ENCODE results near the gene KCNJ5.

KCNJ5 gene

GRCh38 chr11:128860571-128861361, 30.4 kb upstream of the KCNJ5 start:
- Histone ChIP-seq H3K9me2 (replicated peaks; ENCODE audit: control insufficient read depth, low read length) (no peaks in the 10 kb centered on the region), H3K4me1 (ENCODE audit: control insufficient read depth, low read length) (peaks cover 16% of the 10 kb centered on the region), H3K27ac (ENCODE audit: low read depth, low read length) (no peak overlapping the region), H3K9me3 (ENCODE audit: control insufficient read depth, insufficient read depth, low read length) (no peaks in the 10 kb centered on the region), H3K27me3 (ENCODE audit: control insufficient read depth, low read length) (0 out of 2 replicates have a peak, but pooled peaks cover 5% of the 10 kb centered on the region), H3K36me3 (ENCODE audit: control insufficient read depth, low read length) (no peaks in the 10 kb centered on the region), H3K4me3 (ENCODE audit: low read length) (no peak overlapping the region), H3F3A (ENCODE audit: control insufficient read depth, insufficient read depth) (no peaks in the 10 kb centered on the region), H3K79me2 (ENCODE audit: control insufficient read depth, low read length) (no peaks in the 10 kb centered on the region), H4K20me1 (ENCODE audit: control insufficient read depth, insufficient read depth, low read depth, low read length) (no peaks in the 10 kb centered on the region), H3K4me2 (ENCODE audit: low read length) (no peak overlapping the region)
- TF ChIP-seq CTCF (IDR thresholded peaks at IDR 0.05; ENCODE audit: low read depth, low read length, poor library complexity, severe bottlenecking) (no peak), EZH2phosphoT487 (IDR thresholded peaks at IDR 0.05; ENCODE audit: borderline replicate concordance, low read length) (no peak)

GRCh38 chr11:128862406-128862805, 28.8 kb upstream of the KCNJ5 start:
- H3K4me1 ChIP-seq (ENCODE audit: control insufficient read depth, low read length): peaks cover 16% of the 10 kb centered on the region
- TF ChIP-seq EZH2phosphoT487 (IDR thresholded peaks at IDR 0.05; ENCODE audit: borderline replicate concordance, low read length) (no peak), CTCF (IDR thresholded peaks at IDR 0.05; ENCODE audit: low read depth, low read length, poor library complexity, severe bottlenecking) (no peak)
- H3K4me2 ChIP-seq (ENCODE audit: low read length): no peak overlapping the region
- no peak overlapping the region for H3K27ac ChIP-seq (ENCODE audit: low read depth, low read length)
- H3K36me3 ChIP-seq (ENCODE audit: control insufficient read depth, low read length): no peaks in the 10 kb centered on the region
- no peaks in the 10 kb centered on the region for H3K9me2 ChIP-seq (replicated peaks; ENCODE audit: control insufficient read depth, low read length)
- H3K79me2 ChIP-seq (ENCODE audit: control insufficient read depth, low read length): no peaks in the 10 kb centered on the region
- no peaks in the 10 kb centered on the region for H3K9me3 ChIP-seq (ENCODE audit: control insufficient read depth, insufficient read depth, low read length)
- no peak overlapping the region for H3K4me3 ChIP-seq (ENCODE audit: low read length)
- H3K27me3 ChIP-seq (ENCODE audit: control insufficient read depth, low read length): 0 out of 2 replicates have a peak, but pooled peaks cover 5% of the 10 kb centered on the region
- no peaks in the 10 kb centered on the region for H3F3A ChIP-seq (ENCODE audit: control insufficient read depth, insufficient read depth)
- H4K20me1 ChIP-seq (ENCODE audit: control insufficient read depth, insufficient read depth, low read depth, low read length): no peaks in the 10 kb centered on the region

DNA sequence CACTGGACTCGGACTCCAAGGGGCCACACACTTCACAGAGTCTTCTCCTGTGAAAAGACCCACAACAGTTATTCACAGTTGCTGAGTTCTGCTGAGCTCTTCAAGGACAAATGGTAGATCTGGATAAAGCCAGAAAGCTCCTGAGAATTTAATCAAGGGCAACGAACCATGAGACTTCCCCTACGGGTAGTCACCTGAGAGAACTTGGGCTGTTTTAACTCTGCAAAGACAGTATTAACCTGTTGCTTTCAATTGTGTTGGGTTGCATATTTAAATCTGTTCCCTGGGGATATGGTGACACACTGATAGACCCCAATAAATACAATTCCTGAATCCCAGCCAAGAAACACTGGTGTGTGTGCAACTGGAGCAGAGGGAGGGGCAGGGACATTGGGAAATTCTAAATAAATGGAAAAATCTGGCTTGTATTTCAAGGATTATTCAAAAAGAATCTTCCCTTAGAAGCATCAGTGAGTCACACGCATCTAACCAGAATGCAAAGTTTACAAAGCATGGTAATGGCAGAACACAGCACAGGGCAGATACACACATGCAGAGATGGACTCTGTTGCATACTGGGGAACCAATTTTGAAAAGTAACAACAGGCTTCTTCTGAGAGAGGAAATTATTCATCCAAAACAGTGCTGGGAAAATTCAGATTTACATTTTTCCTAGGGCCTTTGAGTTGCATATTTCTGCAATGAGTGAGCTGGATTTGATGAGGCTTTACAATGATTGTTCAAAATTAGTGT, 28.1 kb upstream of the KCNJ5 start:
- H3K27me3 ChIP-seq (ENCODE audit: control insufficient read depth, low read length): 0 out of 2 replicates have a peak, but pooled peaks cover 5% of the 10 kb centered on the region
- H3K9me3 ChIP-seq (ENCODE audit: control insufficient read depth, insufficient read depth, low read length): no peaks in the 10 kb centered on the region
- H3K4me2 ChIP-seq (ENCODE audit: low read length): no peak overlapping the region
- H3K4me1 ChIP-seq (ENCODE audit: control insufficient read depth, low read length): peaks cover 16% of the 10 kb centered on the region
- H3K79me2 ChIP-seq (ENCODE audit: control insufficient read depth, low read length): no peaks in the 10 kb centered on the region
- no peak overlapping the region for H3K27ac ChIP-seq (ENCODE audit: low read depth, low read length)
- H4K20me1 ChIP-seq (ENCODE audit: control insufficient read depth, insufficient read depth, low read depth, low read length): no peaks in the 10 kb centered on the region
- no peaks in the 10 kb centered on the region for H3F3A ChIP-seq (ENCODE audit: control insufficient read depth, insufficient read depth)
- TF ChIP-seq CTCF (IDR thresholded peaks at IDR 0.05; ENCODE audit: low read depth, low read length, poor library complexity, severe bottlenecking): no peak
- no peak for TF ChIP-seq EZH2phosphoT487 (IDR thresholded peaks at IDR 0.05; ENCODE audit: borderline replicate concordance, low read length)
- no peaks in the 10 kb centered on the region for H3K36me3 ChIP-seq (ENCODE audit: control insufficient read depth, low read length)
- H3K4me3 ChIP-seq (ENCODE audit: low read length): no peak overlapping the region
- no peaks in the 10 kb centered on the region for H3K9me2 ChIP-seq (replicated peaks; ENCODE audit: control insufficient read depth, low read length)

Data from DOHH2 (cell line).